ENCODE results near the gene AK9.

- TF ChIP-seq CTCF (IDR thresholded peaks at IDR 0.05) (no peak), POLR2A (IDR thresholded peaks at IDR 0.05) (peak; percentile 22 to 33)
These were observed at the start of gene AK9, which contains the start of gene FIG4 for GRCh38 chr6:109690737-109691621.
